Peyer's patch (tissue), 4 donors: ENCODE measurements around the gene MYH7.

Experiments used
- POLR2A ChIP-seq, 2 donors: fragments of 450-650 bp; IDR thresholded peaks; one replicate each; pipeline ENCODE4 v1.5.1; 2017; ENCODE audit warnings: antibody characterized with exemption in 2 of 2, mild to moderate bottlenecking in 2 of 2, moderate library complexity in 2 of 2
- TF ChIP-seq, protein P1 (sequence below), 6 experiments: fragments of 450-650 bp in 4 of 6; fragments of 200-600 bp in 2 of 6; sonication (generic) in 1 of 6; IDR thresholded peaks; one replicate each; pipeline ENCODE4 v1.5.1; 2017 to 2019; ENCODE audit warnings: antibody characterized with exemption in 6 of 6, mild to moderate bottlenecking in 3 of 6, moderate library complexity in 1 of 6

DNA sequence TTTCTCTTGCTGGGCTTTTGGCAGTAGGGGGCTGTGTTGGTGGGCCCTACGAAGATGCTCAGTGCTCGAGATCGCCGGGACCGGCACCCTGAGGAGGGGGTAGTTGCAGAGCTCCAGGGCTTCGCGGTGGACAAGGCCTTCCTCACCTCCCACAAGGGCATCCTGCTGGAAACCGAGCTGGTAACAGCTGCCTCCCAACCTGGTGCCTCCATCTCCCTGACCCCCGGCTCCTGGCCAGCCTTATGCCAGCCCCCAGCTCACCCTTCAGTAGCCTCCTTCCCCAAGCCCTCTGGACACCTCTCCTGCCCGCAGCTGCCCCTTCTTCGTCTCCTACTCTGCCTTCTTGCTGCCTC is 58.3 kb downstream of the MYH7 start:
- TF ChIP-seq, protein P1, sequence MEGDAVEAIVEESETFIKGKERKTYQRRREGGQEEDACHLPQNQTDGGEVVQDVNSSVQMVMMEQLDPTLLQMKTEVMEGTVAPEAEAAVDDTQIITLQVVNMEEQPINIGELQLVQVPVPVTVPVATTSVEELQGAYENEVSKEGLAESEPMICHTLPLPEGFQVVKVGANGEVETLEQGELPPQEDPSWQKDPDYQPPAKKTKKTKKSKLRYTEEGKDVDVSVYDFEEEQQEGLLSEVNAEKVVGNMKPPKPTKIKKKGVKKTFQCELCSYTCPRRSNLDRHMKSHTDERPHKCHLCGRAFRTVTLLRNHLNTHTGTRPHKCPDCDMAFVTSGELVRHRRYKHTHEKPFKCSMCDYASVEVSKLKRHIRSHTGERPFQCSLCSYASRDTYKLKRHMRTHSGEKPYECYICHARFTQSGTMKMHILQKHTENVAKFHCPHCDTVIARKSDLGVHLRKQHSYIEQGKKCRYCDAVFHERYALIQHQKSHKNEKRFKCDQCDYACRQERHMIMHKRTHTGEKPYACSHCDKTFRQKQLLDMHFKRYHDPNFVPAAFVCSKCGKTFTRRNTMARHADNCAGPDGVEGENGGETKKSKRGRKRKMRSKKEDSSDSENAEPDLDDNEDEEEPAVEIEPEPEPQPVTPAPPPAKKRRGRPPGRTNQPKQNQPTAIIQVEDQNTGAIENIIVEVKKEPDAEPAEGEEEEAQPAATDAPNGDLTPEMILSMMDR (IDR thresholded peaks at IDR 0.05), result no peak
- no peak for TF ChIP-seq POLR2A (IDR thresholded peaks at IDR 0.05)
